Psoas muscle (tissue), 8 donors: ENCODE measurements around the gene MBTPS1. TPM values are rescaled to one million over a fixed set of nuclear protein-coding genes. Genes with fewer than 3 reads are reported as not detected.

Source experiments
- ATAC-seq, 4 donors: fragments of 200-7000 bp; cut with Tn5 transposase; one replicate each; pipeline ENCODE4 v1.9.1; 2020; ENCODE audit warnings: moderate library complexity in 3 of 4, mild to moderate bottlenecking in 2 of 4
- DNase-seq, 2 donors: peaks; one replicate each; pipeline ENCODE4 v3.0.0-alpha.2; 2020
- H3K27ac ChIP-seq: fragments of 200-600 bp; one replicate; pipeline ENCODE4 v1.8.0; 2022
- H3K27me3 ChIP-seq, 3 donors: fragments of 200-600 bp in 1 of 3; one replicate each; pipeline versions ENCODE4 v1.6.1 to v1.8.0; 2013 to 2022; ENCODE audit warnings: low read length in 2 of 3, mild to moderate bottlenecking in 2 of 3, moderate library complexity in 1 of 3; ENCODE audit not compliant: insufficient read depth in 3 of 3
- H3K36me3 ChIP-seq, 2 donors: fragments of 200-600 bp in 1 of 2; one replicate each; pipeline versions ENCODE4 v1.6.1 to v1.8.0; 2013 to 2022; ENCODE audit warnings: low read depth in 1 of 2, mild to moderate bottlenecking in 1 of 2, moderate library complexity in 1 of 2; ENCODE audit not compliant: insufficient read depth in 1 of 2
- H3K4me1 ChIP-seq: fragments of 200-600 bp; one replicate; pipeline ENCODE4 v1.8.0; 2022
- H3K4me3 ChIP-seq: fragments of 200-600 bp; one replicate; pipeline ENCODE4 v1.8.0; 2022; ENCODE audit warnings: mild to moderate bottlenecking
- H3K9me3 ChIP-seq: fragments of 200-600 bp; one replicate; pipeline ENCODE4 v1.8.0; 2022
- CTCF ChIP-seq: fragments of 200-600 bp; IDR thresholded peaks from one replicate; pipeline ENCODE4 v1.8.0; 2022; ENCODE audit warnings: antibody characterized with exemption
- WGBS, 3 donors: extraction: QIAGEN DNeasy Blood & Tissue Kit; methylation state at CpG; one replicate each; pipeline versions ENCODE4 v1.1.6 to v1.1.7; 2013; 5-methylcytosine and 5-hydroxymethylcytosine counted together
- intact Hi-C, 2 donors: fragments of 100-400 bp; cut with DNase I; formaldehyde crosslinking; loops; one replicate each; pipeline versions ENCODE4 v1.11.0 to v1.14.2; 2022
- polyA plus RNA-seq, 3 donors: library from polyadenylated mRNA; stranded (reverse); fragments of 200-250 nt; gene quantifications; one replicate each; pipeline ENCODE4 v1.2.3, GENCODE V29; 2013
- total RNA-seq, 4 donors: library from RNA; stranded (reverse); fragmentation: NEBNext Ultra II Directional in 2 of 4; extraction: Animal tissue kit (Norgen Biotek cat#: 25700) in 2 of 4; gene quantifications; one replicate each; pipeline versions ENCODE4 v1.2.1 to v1.2.4, GENCODE V29; 2021 to 2023
- donor health status: healthy with polysubstance abuse.
- donor health status: DM: no; HTN: no; CAD: no; lungs with moderate emphysema.
- donor health status: Bipolar disorder and iron deficiency.
- donor health status: healthy.
- donor health status: DM: yes; HTN: yes; CAD: no.
- donor health status: DM: no; HTN: no; CAD: no.
- donor health status: DM: no; HTN: no; CAD: no.
- donor health status: DM: yes; HTN: yes; CAD: no.

MBTPS1 gene
- total and polyA plus RNA-seq, 7 donors = 18.6 to 31.8 (median 28.8) TPM

- Histone ChIP-seq H3K4me1 (no peaks in the 10 kb centered on the region), H3K27ac (no peak overlapping the region), H3K4me3 (no peak overlapping the region), H3K27me3 (peaks cover 0 to 6% (median 2%) of the 10 kb centered on the region in 3 donors), H3K9me3 (no peaks in the 10 kb centered on the region), H3K36me3 (no peaks in the 10 kb centered on the region)
- ATAC-seq (no peak), DNase-seq (no peak)
- WGBS, 3 donors = 63 to 75% (median 65%) methylated on average over 14 of the region's 14 CpGs
- no peak for TF ChIP-seq CTCF
- intact Hi-C loops = no loop called here
Observed at GRCh38 chr16:84029297-84030047, 87.3 kb downstream of the MBTPS1 start.

- no peaks in the 10 kb centered on the region for H3K4me1 ChIP-seq
- DNase-seq (no peak), ATAC-seq (no peak)
- TF ChIP-seq CTCF = no peak
- H3K9me3 ChIP-seq = no peaks in the 10 kb centered on the region
- 77 to 79% (median 78%) methylated on average over 15 of the region's 15 CpGs for whole genome bisulfite sequencing, 3 donors
- H3K4me3 ChIP-seq = no peak overlapping the region
- H3K27ac ChIP-seq = no peak overlapping the region
- H3K27me3 ChIP-seq = peaks cover 0 to 6% (median 2%) of the 10 kb centered on the region in 3 donors
- no peaks in the 10 kb centered on the region for H3K36me3 ChIP-seq
- intact Hi-C loops = no loop called here
Observed at GRCh38 chr16:84027625-84028024, 89.1 kb downstream of the MBTPS1 start.

- ATAC-seq (no peak), DNase-seq (no peak)
- Histone ChIP-seq H3K4me1 (no peaks in the 10 kb centered on the region), H3K4me3 (no peak overlapping the region), H3K36me3 (no peaks in the 10 kb centered on the region), H3K27ac (no peak overlapping the region), H3K9me3 (peaks cover 1% of the 10 kb centered on the region), H3K27me3 (peaks cover 0 to 4% (median 4%) of the 10 kb centered on the region in 3 donors)
- 86 to 90% (median 88%) methylated on average over 10 of the region's 10 CpGs for WGBS, 3 donors
- intact Hi-C loops = no loop called here
- no peak for TF ChIP-seq CTCF
Observed at GRCh38 chr16:84026606-84027005, 90.1 kb downstream of the MBTPS1 start.

GRCh38 chr16:84024854-84025253 is 91.9 kb downstream of the MBTPS1 start:
- peaks cover 0 to 6% (median 0%) of the 10 kb centered on the region in 3 donors for H3K27me3 ChIP-seq
- 49 to 63% (median 52%) methylated on average over 9 of the region's 9 CpGs for WGBS, 3 donors
- H3K9me3 ChIP-seq = peaks cover 4% of the 10 kb centered on the region
- ATAC-seq = no peak
- no peak overlapping the region for H3K27ac ChIP-seq
- no peak for DNase-seq
- intact Hi-C loops = no loop called here
- H3K4me1 ChIP-seq = no peaks in the 10 kb centered on the region
- TF ChIP-seq CTCF = no peak
- no peaks in the 10 kb centered on the region for H3K36me3 ChIP-seq
- no peak overlapping the region for H3K4me3 ChIP-seq

- Histone ChIP-seq H3K9me3 (peaks cover 4% of the 10 kb centered on the region), H3K27ac (no peak overlapping the region), H3K4me1 (no peaks in the 10 kb centered on the region), H3K27me3 (peaks cover 0 to 6% (median 0%) of the 10 kb centered on the region in 3 donors), H3K36me3 (no peaks in the 10 kb centered on the region), H3K4me3 (no peak overlapping the region)
- TF ChIP-seq CTCF = no peak
- 68 to 76% (median 72%) methylated on average over 11 of the region's 11 CpGs for WGBS, 3 donors
- ATAC-seq (no peak), DNase-seq (no peak)
- intact Hi-C loops = no loop called here
Observed at GRCh38 chr16:84022644-84023043, 94.1 kb downstream of the MBTPS1 start.
